Right atrium auricular region (tissue), 2 donors: ENCODE results near the gene TANK. TPM values are rescaled to one million over a fixed set of nuclear protein-coding genes. Genes with fewer than 3 reads are reported as not detected.
"Not testable (repeated sequence)": the region's sequence is repeated elsewhere in the genome, so short reads cannot be mapped to it uniquely, and the experiment has no call there.

Experiments
- DNase-seq: peaks from one replicate; pipeline ENCODE4 v3.0.0-alpha.2; 2019; ENCODE audit warnings: low spot score
- H3K27ac ChIP-seq, 2 donors: fragments of 200-600 bp; sonication (generic); 1 replicate in 1 of 2; 2 replicates in 1 of 2; pipeline ENCODE4 v1.5.1; 2016 to 2019
- H3K27me3 ChIP-seq, 2 donors: fragments of 200-600 bp; sonication (generic); one replicate each; pipeline versions ENCODE4 v1.5.1 to v1.6.0; 2017 to 2019
- H3K36me3 ChIP-seq: fragments of 200-600 bp; sonication (generic); one replicate; pipeline ENCODE4 v1.5.1; 2016
- H3K4me1 ChIP-seq, 2 donors: fragments of 200-600 bp; sonication (generic); one replicate each; pipeline versions ENCODE4 v1.5.1 to v1.6.0; 2017 to 2019
- H3K4me3 ChIP-seq, 2 donors: fragments of 200-600 bp; sonication (generic); 1 replicate in 1 of 2; 2 replicates in 1 of 2; pipeline ENCODE4 v1.5.1; 2017 to 2019; ENCODE audit warnings: mild to moderate bottlenecking in 1 of 2, moderate library complexity in 1 of 2
- H3K9me3 ChIP-seq, 2 donors: fragments of 200-600 bp; sonication (generic); one replicate each; pipeline ENCODE4 v1.5.1; 2019
- CTCF ChIP-seq, 2 donors: fragments of 200-600 bp; sonication (generic); IDR thresholded peaks; one replicate each; pipeline ENCODE4 v1.5.1; 2019; ENCODE audit warnings: antibody characterized with exemption in 2 of 2
- total RNA-seq, 2 donors: library from RNA; depleted of rRNA; stranded (reverse); fragments of >200 nt; gene quantifications; one replicate each; pipeline ENCODE4 v1.1.0, GENCODE V29; 2016

The TANK gene
- total RNA-seq, 2 donors from 2014 or later = 40.2 to 50.9 TPM

- no peaks in the 10 kb centered on the region for H3K27me3 ChIP-seq
- H3K36me3 ChIP-seq = no peaks in the 10 kb centered on the region
- H3K9me3 ChIP-seq = no peaks in the 10 kb centered on the region
- no peak for DNase-seq
- no peak overlapping the region for H3K27ac ChIP-seq
- no peak for TF ChIP-seq CTCF (IDR thresholded peaks at IDR 0.05)
- no peaks in the 10 kb centered on the region for H3K4me1 ChIP-seq
- no peak overlapping the region for H3K4me3 ChIP-seq
Observed at GRCh38 chr2:161243905-161244304, 83.7 kb downstream of the TANK start.

GRCh38 chr2:161244387-161245260 is 84.4 kb downstream of the TANK start:
- not testable (repeated sequence) for DNase-seq, H3K36me3 ChIP-seq, H3K4me1 ChIP-seq, H3K27me3 ChIP-seq, H3K27ac ChIP-seq, H3K9me3 ChIP-seq
- peak overlapping the region in 1 of 2 donors; percentile 17 for H3K4me3 ChIP-seq

- no peak for TF ChIP-seq CTCF (IDR thresholded peaks at IDR 0.05)
- DNase-seq = no peak
- Histone ChIP-seq H3K4me3 (no peak overlapping the region), H3K27ac (no peak overlapping the region), H3K9me3 (no peaks in the 10 kb centered on the region), H3K27me3 (no peaks in the 10 kb centered on the region), H3K36me3 (no peaks in the 10 kb centered on the region), H3K4me1 (no peaks in the 10 kb centered on the region)
Observed at GRCh38 chr2:161245261-161245553, 85.0 kb downstream of the TANK start.

GRCh38 chr2:161245671-161246070 is 85.4 kb downstream of the TANK start:
- TF ChIP-seq CTCF (IDR thresholded peaks at IDR 0.05) = no peak
- Histone ChIP-seq H3K9me3 (no peaks in the 10 kb centered on the region), H3K4me1 (no peaks in the 10 kb centered on the region), H3K27me3 (no peaks in the 10 kb centered on the region), H3K4me3 (no peak overlapping the region), H3K36me3 (no peaks in the 10 kb centered on the region), H3K27ac (no peak overlapping the region)
- no peak for DNase-seq

- TF ChIP-seq CTCF (IDR thresholded peaks at IDR 0.05) = no peak
- Histone ChIP-seq H3K9me3 (no peaks in the 10 kb centered on the region), H3K27me3 (no peaks in the 10 kb centered on the region), H3K27ac (no peak overlapping the region), H3K36me3 (no peaks in the 10 kb centered on the region), H3K4me1 (no peaks in the 10 kb centered on the region), H3K4me3 (no peak overlapping the region)
- DNase-seq = no peak
Observed at GRCh38 chr2:161246281-161246680, 86.1 kb downstream of the TANK start.

- no peaks in the 10 kb centered on the region for H3K36me3 ChIP-seq
- peak in 1 of 2 donors; percentile 61 for TF ChIP-seq CTCF (IDR thresholded peaks at IDR 0.05)
- DNase-seq = no peak
- no peaks in the 10 kb centered on the region for H3K4me1 ChIP-seq
- H3K27ac ChIP-seq = no peak overlapping the region
- no peaks in the 10 kb centered on the region for H3K9me3 ChIP-seq
- no peak overlapping the region for H3K4me3 ChIP-seq
- H3K27me3 ChIP-seq = no peaks in the 10 kb centered on the region
Observed at GRCh38 chr2:161250864-161251436, 90.7 kb downstream of the TANK start.
